GM18508 (cell line): ENCODE results near the gene TRAK2.
"Not testable (repeated sequence)": the region's sequence is repeated elsewhere in the genome, so short reads cannot be mapped to it uniquely, and the experiment has no call there.

Source experiments
- ATAC-seq: cut with Tn5 transposase; IDR thresholded peaks from one replicate; pipeline ENCODE4 v1.9.1; 2021; ENCODE audit warnings: moderate number of reproducible peaks; ENCODE audit not compliant: insufficient read depth, unreplicated experiment

Gene TRAK2

DNA sequence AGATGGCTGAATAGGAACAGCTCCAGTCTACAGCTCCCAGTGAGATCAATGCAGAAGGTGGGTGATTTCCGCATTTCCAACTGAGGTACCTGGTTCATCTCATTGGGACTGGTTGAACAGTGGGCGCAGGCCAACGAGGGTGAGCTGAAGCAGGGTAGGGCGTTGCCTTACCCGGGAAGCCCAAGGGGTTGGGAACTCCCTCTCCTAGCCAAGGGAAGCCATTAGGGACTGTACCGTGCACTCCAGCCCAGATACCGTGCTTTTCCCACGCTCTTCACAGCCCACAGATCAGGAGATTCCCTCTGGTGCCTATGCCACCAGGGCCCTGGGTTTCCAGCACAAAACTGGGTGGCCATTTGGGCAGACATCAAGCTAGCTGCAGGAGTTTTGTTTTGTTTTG lies 81.9 kb downstream of the TRAK2 start:
- ATAC-seq, result not testable (repeated sequence)

GRCh38 chr2:201366146-201366545 lies 85.1 kb downstream of the TRAK2 start:
- no peak for ATAC-seq

- no peak for ATAC-seq
Measured at GRCh38 chr2:201363857-201364560, 87.2 kb downstream of the TRAK2 start.

- ATAC-seq, result no peak
Measured at GRCh38 chr2:201362396-201362795, 88.9 kb downstream of the TRAK2 start.

GRCh38 chr2:201361078-201361733 lies 90.1 kb downstream of the TRAK2 start:
- no peak for ATAC-seq

GRCh38 chr2:201360256-201360655 lies 91.0 kb downstream of the TRAK2 start:
- no peak for ATAC-seq

GRCh38 chr2:201358684-201359083 lies 92.6 kb downstream of the TRAK2 start:
- no peak for ATAC-seq

GRCh38 chr2:201357221-201357620 lies 94.0 kb downstream of the TRAK2 start, which contains the start of gene FLACC1:
Gene FLACC1, minus strand, starts transcription at chr2:201357345. Its CDS starts 5,941 bp downstream, at chr2:201351404.
- ATAC-seq, result no peak

GRCh38 chr2:201353116-201353515 lies 98.1 kb downstream of the TRAK2 start:
- ATAC-seq, result no peak

- no peak for ATAC-seq
Measured at GRCh38 chr2:201350879-201351278, 100.4 kb downstream of the TRAK2 start.

GRCh38 chr2:201349601-201350000 lies 101.7 kb downstream of the TRAK2 start:
- ATAC-seq, result no peak

GRCh38 chr2:201348758-201349157 lies 102.5 kb downstream of the TRAK2 start:
- ATAC-seq, result no peak

DNA sequence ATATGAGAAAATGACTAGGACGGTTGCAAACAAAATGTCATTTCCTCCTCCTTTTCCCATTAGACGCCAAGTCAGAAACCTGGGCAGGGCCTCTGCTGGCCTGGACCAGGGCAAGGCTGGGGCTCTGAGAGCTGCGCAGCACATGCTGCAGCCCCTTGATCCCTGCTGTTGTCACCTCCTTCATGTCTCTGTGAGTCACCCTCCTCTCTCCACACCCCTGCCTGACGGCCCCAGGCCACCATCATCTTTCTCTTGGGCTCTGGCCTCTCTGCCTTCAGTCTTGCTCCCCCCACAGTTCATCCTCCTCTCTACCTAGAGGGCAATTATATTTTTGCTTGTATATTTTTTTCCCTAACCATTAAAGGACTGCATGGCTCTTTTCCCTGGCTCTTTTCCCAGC lies 104.1 kb downstream of the TRAK2 start:
- ATAC-seq, result no peak

DNA sequence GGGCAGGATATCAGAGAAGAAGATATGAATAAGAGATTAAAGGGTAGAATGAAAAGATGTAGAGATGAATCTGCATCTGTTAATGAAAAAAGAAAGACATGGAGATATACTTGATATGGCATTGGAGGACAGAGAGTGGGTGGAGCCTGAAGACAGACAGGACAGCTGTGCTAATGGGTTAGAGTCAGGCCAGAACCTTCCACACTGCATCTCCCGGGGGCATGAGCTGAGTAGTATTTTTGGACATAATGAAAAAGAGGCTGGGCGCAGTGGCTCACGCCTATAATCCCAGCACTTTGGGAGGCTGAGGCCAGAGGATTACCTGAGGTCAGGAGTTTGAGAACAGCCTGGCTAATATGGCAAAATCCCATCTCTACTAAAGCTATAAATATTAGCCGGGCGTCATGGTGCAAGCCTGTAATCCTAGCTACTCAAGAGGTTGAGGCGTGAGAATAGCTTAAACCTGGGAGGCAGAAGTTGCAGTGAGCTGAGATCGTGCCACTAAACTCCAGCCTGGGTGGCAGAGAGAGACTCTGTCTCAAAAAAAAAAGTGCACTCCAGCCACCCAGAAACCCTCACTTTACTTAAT lies 105.5 kb downstream of the TRAK2 start:
- ATAC-seq, result no peak

- ATAC-seq, result peak; percentile 94
Measured at GRCh38 chr2:201344663-201345366, 106.4 kb downstream of the TRAK2 start.

GRCh38 chr2:201343559-201343958 lies 107.7 kb downstream of the TRAK2 start:
- ATAC-seq, result no peak

GRCh38 chr2:201342923-201343322 lies 108.3 kb downstream of the TRAK2 start:
- ATAC-seq, result no peak

DNA sequence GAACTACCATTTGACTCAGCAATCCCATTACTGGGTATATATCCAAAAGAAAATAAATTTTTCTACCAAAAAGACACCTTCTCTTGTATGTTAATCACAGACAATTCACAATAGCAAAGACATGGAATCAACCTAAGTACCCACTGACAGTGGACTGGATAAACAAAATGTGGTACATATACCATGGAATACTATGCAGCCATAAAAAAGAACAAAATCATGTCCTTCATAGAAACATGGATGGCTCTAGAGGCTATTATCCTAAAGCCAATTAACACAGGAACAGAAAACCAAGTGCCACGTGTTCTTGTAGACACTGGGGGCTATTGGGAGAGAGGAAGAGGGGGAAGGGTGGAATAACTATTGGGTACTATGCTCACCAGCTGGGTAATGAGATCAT lies 121.8 kb downstream of the TRAK2 start:
- no peak for ATAC-seq

GRCh38 chr2:201327678-201328077 lies 123.6 kb downstream of the TRAK2 start:
- no peak for ATAC-seq
